Naive thymus-derived CD4-positive, alpha-beta T cell (primary cell): ENCODE data around the gene PLPP3. TPM values are rescaled to one million over a fixed set of nuclear protein-coding genes. Genes with fewer than 3 reads are reported as not detected.

ENCODE experiments used
- ATAC-seq: fragments of 150-1000 bp; cut with Tn5 transposase; 2 replicates; pipeline ENCODE4 v1.10.0; 2021; ENCODE audit warnings: mild to moderate bottlenecking, moderate library complexity
- CTCF ChIA-PET: fragments of 350-600 bp; sonication (Branson Sonifier 250); formaldehyde crosslinking; loops from one replicate; lab custom pipeline; 2021; ENCODE audit warnings: antibody characterized with exemption; lab: Charles Lee
- POLR2A ChIA-PET: fragments of 350-600 bp; sonication (Branson Sonifier 250); formaldehyde crosslinking; loops from one replicate; lab custom pipeline; 2021; ENCODE audit warnings: antibody characterized with exemption, inconsistent platforms; lab: Charles Lee
- DNase-seq, 9 donors: peaks; one replicate each; pipeline versions ENCODE4 v3.0.0 to v3.0.0-alpha.2; 2020 to 2022; ENCODE audit warnings: mixed read lengths in 1 of 9
- H3K27ac ChIP-seq: one replicate; pipeline ENCODE4 v1.7.0; 2013; ENCODE audit warnings: mild to moderate bottlenecking, low read depth, low read length, moderate library complexity
- H3K27me3 ChIP-seq, 2 donors: one replicate each; pipeline ENCODE4 v1.7.0; 2013; ENCODE audit warnings: low read length in 2 of 2, mild to moderate bottlenecking in 2 of 2, moderate library complexity in 2 of 2; ENCODE audit not compliant: control insufficient read depth in 2 of 2, insufficient read depth in 2 of 2
- H3K36me3 ChIP-seq, 3 experiments: 1 replicate in 2 of 3; 2 replicates in 1 of 3; pipeline ENCODE4 v1.7.0; 2013; ENCODE audit warnings: low read length in 3 of 3, mild to moderate bottlenecking in 3 of 3, moderate library complexity in 1 of 3; ENCODE audit not compliant: insufficient read depth in 3 of 3, control insufficient read depth in 2 of 3
- H3K4me1 ChIP-seq, 2 donors: one replicate each; pipeline ENCODE4 v1.7.0; 2013; ENCODE audit warnings: low read length in 2 of 2, mild to moderate bottlenecking in 2 of 2, moderate library complexity in 1 of 2; ENCODE audit not compliant: control insufficient read depth in 2 of 2, insufficient read depth in 2 of 2
- H3K4me3 ChIP-seq: 2 replicates; pipeline ENCODE4 v1.7.0; 2013; ENCODE audit warnings: mild to moderate bottlenecking, low read length
- H3K9me3 ChIP-seq, 3 experiments: 1 replicate in 2 of 3; 2 replicates in 1 of 3; pipeline ENCODE4 v1.7.0; 2013; ENCODE audit warnings: low read length in 3 of 3; ENCODE audit not compliant: control insufficient read depth in 2 of 3
- H3K27ac Mint-ChIP-seq, 9 donors: one replicate each; pipeline ENCODE4 v1.8.0; 2020 to 2022; ENCODE audit warnings: mixed read lengths in 9 of 9, mild to moderate bottlenecking in 8 of 9, moderate library complexity in 5 of 9, inconsistent platforms in 2 of 9
- H3K27me3 Mint-ChIP-seq, 5 donors: one replicate each; pipeline ENCODE4 v1.8.0; 2021 to 2022; ENCODE audit warnings: mixed read lengths in 5 of 5, mild to moderate bottlenecking in 1 of 5
- H3K36me3 Mint-ChIP-seq, 5 donors: one replicate each; pipeline ENCODE4 v1.8.0; 2020 to 2022; ENCODE audit warnings: mixed read lengths in 5 of 5, mild to moderate bottlenecking in 3 of 5, inconsistent platforms in 1 of 5
- H3K4me1 Mint-ChIP-seq, 7 donors: one replicate each; pipeline ENCODE4 v1.8.0; 2020 to 2022; ENCODE audit warnings: mixed read lengths in 7 of 7, mild to moderate bottlenecking in 3 of 7, inconsistent platforms in 1 of 7
- H3K4me3 Mint-ChIP-seq, 10 donors: one replicate each; pipeline ENCODE4 v1.8.0; 2020 to 2022; ENCODE audit warnings: mild to moderate bottlenecking in 10 of 10, mixed read lengths in 10 of 10, moderate library complexity in 6 of 10, inconsistent platforms in 2 of 10
- H3K9me3 Mint-ChIP-seq, 11 donors: one replicate each; pipeline ENCODE4 v1.8.0; 2020 to 2022; ENCODE audit warnings: mixed read lengths in 11 of 11, mild to moderate bottlenecking in 4 of 11, inconsistent platforms in 1 of 11, moderate library complexity in 1 of 11
- intact Hi-C, 2 donors: fragments of 100-400 bp; cut with micrococcal nuclease; formaldehyde crosslinking; loops; one replicate each; pipeline ENCODE4 v1.15.1; 2023
- polyA plus RNA-seq, 2 donors: library from polyadenylated mRNA; unstranded; fragments of 300-500 nt; fragmentation: Illumina TruSeq; gene quantifications; one replicate each; pipeline ENCODE4 v1.2.3, GENCODE V29; 2021
- total RNA-seq, 6 experiments: library from RNA in 5 of 6; stranded (reverse) in 5 of 6; gene quantifications; 1 replicate in 5 of 6; 2 replicates in 1 of 6; pipeline ENCODE4 v1.2.3 and lab custom pipeline; 2021 to 2026

The PLPP3 gene
- total RNA-seq (under 1 TPM in 2 of 5 experiments, not detected in 3; 0.16 to 0.30 TPM), polyA plus RNA-seq (not detected), total RNA-seq (lab: John Stamatoyannopoulos, UW) (not detected)

- Mint-ChIP-seq H3K27me3 (peaks cover 36 to 52% (median 40%) of the 10 kb centered on the region in 5 donors), H3K36me3 (no peaks in the 10 kb centered on the region), H3K4me3 (peak within 1 kb of the TSS; percentile 34 to 81 (median 71)), H3K27ac (no peak within 1 kb of the TSS), H3K4me1 (peaks cover 0 to 13% (median 6%) of the 10 kb centered on the region in 7 donors), H3K9me3 (no peaks in the 10 kb centered on the region)
- Histone ChIP-seq H3K36me3 (no peaks in the 10 kb centered on the region), H3K4me3 (no peak within 1 kb of the TSS), H3K4me1 (no peaks in the 10 kb centered on the region), H3K27ac (no peak within 1 kb of the TSS), H3K27me3 (no peaks in the 10 kb centered on the region), H3K9me3 (no peaks in the 10 kb centered on the region)
- DNase-seq = peak in 2 of 9 donors; percentile 7 to 21
- ChIA-PET CTCF (no interaction called here), POLR2A (no interaction called here)
- intact Hi-C loops = no loop called here
- peak; percentile 14 for ATAC-seq
Measured at GRCh38 chr1:56578963-56579875, at the start of gene PLPP3. TSS of gene PLPP3 (minus strand) at chr1:56579563. CDS start at chr1:56579016, 547 bp downstream.

- ChIA-PET CTCF (interaction anchor here (0.7 kb wide), 1 partner anchor 1328 kb away, joined by 3 read pairs; no protein-coding TSS in a partner anchor), POLR2A (no interaction called here)
- intact Hi-C loops = no loop called here
- Histone ChIP-seq H3K4me1 (no peaks in the 10 kb centered on the region), H3K9me3 (no peaks in the 10 kb centered on the region), H3K4me3 (no peak overlapping the region), H3K27me3 (no peaks in the 10 kb centered on the region), H3K27ac (no peak overlapping the region), H3K36me3 (no peaks in the 10 kb centered on the region)
- Mint-ChIP-seq H3K27me3 (peaks cover 10 to 29% (median 12%) of the 10 kb centered on the region in 5 donors), H3K27ac (no peak overlapping the region), H3K9me3 (peaks cover 0 to 6% (median 0%) of the 10 kb centered on the region in 11 donors), H3K36me3 (no peaks in the 10 kb centered on the region), H3K4me1 (no peaks in the 10 kb centered on the region), H3K4me3 (no peak overlapping the region)
- ATAC-seq (no peak), DNase-seq (no peak)
Measured at GRCh38 chr1:56627636-56628039, 48.3 kb upstream of the PLPP3 start.

GRCh38 chr1:56627019-56627635 lies 47.8 kb upstream of the PLPP3 start:
- H3K9me3 ChIP-seq = no peaks in the 10 kb centered on the region
- intact Hi-C loops = no loop called here
- H3K27me3 ChIP-seq = no peaks in the 10 kb centered on the region
- no peak overlapping the region for H3K27ac Mint-ChIP-seq
- H3K4me1 Mint-ChIP-seq = no peaks in the 10 kb centered on the region
- H3K9me3 Mint-ChIP-seq = peaks cover 0 to 6% (median 0%) of the 10 kb centered on the region in 11 donors
- no peaks in the 10 kb centered on the region for H3K4me1 ChIP-seq
- ATAC-seq (no peak), DNase-seq (no peak)
- no peaks in the 10 kb centered on the region for H3K36me3 Mint-ChIP-seq
- H3K4me3 ChIP-seq = no peak overlapping the region
- no peak overlapping the region for H3K27ac ChIP-seq
- no peak overlapping the region for H3K4me3 Mint-ChIP-seq
- ChIA-PET POLR2A (no interaction called here), CTCF (interaction anchor here (0.7 kb wide), 1 partner anchor 1329 kb away, joined by 3 read pairs; no protein-coding TSS in a partner anchor)
- H3K36me3 ChIP-seq = no peaks in the 10 kb centered on the region
- peaks cover 9 to 26% (median 12%) of the 10 kb centered on the region in 5 donors for H3K27me3 Mint-ChIP-seq

GRCh38 chr1:56626546-56626945 lies 47.2 kb upstream of the PLPP3 start:
- H3K27ac Mint-ChIP-seq = no peak overlapping the region
- no peak for DNase-seq
- Histone ChIP-seq H3K27ac (no peak overlapping the region), H3K9me3 (no peaks in the 10 kb centered on the region), H3K27me3 (no peaks in the 10 kb centered on the region), H3K4me1 (no peaks in the 10 kb centered on the region), H3K36me3 (no peaks in the 10 kb centered on the region), H3K4me3 (no peak overlapping the region)
- H3K4me1 Mint-ChIP-seq = no peaks in the 10 kb centered on the region
- peaks cover 0 to 6% (median 0%) of the 10 kb centered on the region in 11 donors for H3K9me3 Mint-ChIP-seq
- H3K27me3 Mint-ChIP-seq = peaks cover 10 to 23% (median 13%) of the 10 kb centered on the region in 5 donors
- ATAC-seq = no peak
- ChIA-PET POLR2A (no interaction called here), CTCF (no interaction called here)
- intact Hi-C loops = no loop called here
- H3K36me3 Mint-ChIP-seq = no peaks in the 10 kb centered on the region
- no peak overlapping the region for H3K4me3 Mint-ChIP-seq

- Histone ChIP-seq H3K27me3 (no peaks in the 10 kb centered on the region), H3K27ac (no peak overlapping the region), H3K36me3 (no peaks in the 10 kb centered on the region), H3K4me1 (no peaks in the 10 kb centered on the region), H3K9me3 (no peaks in the 10 kb centered on the region), H3K4me3 (no peak overlapping the region)
- peaks cover 0 to 6% (median 0%) of the 10 kb centered on the region in 11 donors for H3K9me3 Mint-ChIP-seq
- intact Hi-C loops = no loop called here
- H3K36me3 Mint-ChIP-seq = no peaks in the 10 kb centered on the region
- no peak for DNase-seq
- H3K4me1 Mint-ChIP-seq = no peaks in the 10 kb centered on the region
- no peak overlapping the region for H3K27ac Mint-ChIP-seq
- H3K27me3 Mint-ChIP-seq = peaks cover 10 to 23% (median 14%) of the 10 kb centered on the region in 5 donors
- no peak overlapping the region for H3K4me3 Mint-ChIP-seq
- CTCF ChIA-PET = no interaction called here
- no peak for ATAC-seq
- POLR2A ChIA-PET = no interaction called here
Measured at GRCh38 chr1:56625819-56626440, 46.6 kb upstream of the PLPP3 start.

- POLR2A ChIA-PET = no interaction called here
- peaks cover 0 to 13% (median 8%) of the 10 kb centered on the region in 11 donors for H3K9me3 Mint-ChIP-seq
Measured at GRCh38 chr1:56617141-56617540, 37.8 kb upstream of the PLPP3 start.

More at GRCh38 chr1:56617141-56617540, 37.8 kb upstream of the PLPP3 start:
- Mint-ChIP-seq H3K36me3 (no peaks in the 10 kb centered on the region), H3K4me1 (no peaks in the 10 kb centered on the region), H3K27me3 (peaks cover 0 to 22% (median 8%) of the 10 kb centered on the region in 5 donors), H3K4me3 (no peak overlapping the region), H3K27ac (no peak overlapping the region)
- Histone ChIP-seq H3K27me3 (no peaks in the 10 kb centered on the region), H3K9me3 (no peaks in the 10 kb centered on the region), H3K4me3 (no peak overlapping the region), H3K27ac (no peak overlapping the region), H3K36me3 (no peaks in the 10 kb centered on the region), H3K4me1 (no peaks in the 10 kb centered on the region)
- ATAC-seq (no peak), DNase-seq (no peak)
- CTCF ChIA-PET = no interaction called here
- intact Hi-C loops = no loop called here
